GM21619 (cell line): ENCODE results near the gene SYCN.

ENCODE experiments used
- ATAC-seq: cut with Tn5 transposase; IDR thresholded peaks from one replicate; pipeline ENCODE4 v1.9.1; 2021; ENCODE audit not compliant: unreplicated experiment

SYCN gene

GRCh38 chr19:39173502-39173991 is 30.5 kb downstream of the SYCN start:
- no peak for ATAC-seq

DNA sequence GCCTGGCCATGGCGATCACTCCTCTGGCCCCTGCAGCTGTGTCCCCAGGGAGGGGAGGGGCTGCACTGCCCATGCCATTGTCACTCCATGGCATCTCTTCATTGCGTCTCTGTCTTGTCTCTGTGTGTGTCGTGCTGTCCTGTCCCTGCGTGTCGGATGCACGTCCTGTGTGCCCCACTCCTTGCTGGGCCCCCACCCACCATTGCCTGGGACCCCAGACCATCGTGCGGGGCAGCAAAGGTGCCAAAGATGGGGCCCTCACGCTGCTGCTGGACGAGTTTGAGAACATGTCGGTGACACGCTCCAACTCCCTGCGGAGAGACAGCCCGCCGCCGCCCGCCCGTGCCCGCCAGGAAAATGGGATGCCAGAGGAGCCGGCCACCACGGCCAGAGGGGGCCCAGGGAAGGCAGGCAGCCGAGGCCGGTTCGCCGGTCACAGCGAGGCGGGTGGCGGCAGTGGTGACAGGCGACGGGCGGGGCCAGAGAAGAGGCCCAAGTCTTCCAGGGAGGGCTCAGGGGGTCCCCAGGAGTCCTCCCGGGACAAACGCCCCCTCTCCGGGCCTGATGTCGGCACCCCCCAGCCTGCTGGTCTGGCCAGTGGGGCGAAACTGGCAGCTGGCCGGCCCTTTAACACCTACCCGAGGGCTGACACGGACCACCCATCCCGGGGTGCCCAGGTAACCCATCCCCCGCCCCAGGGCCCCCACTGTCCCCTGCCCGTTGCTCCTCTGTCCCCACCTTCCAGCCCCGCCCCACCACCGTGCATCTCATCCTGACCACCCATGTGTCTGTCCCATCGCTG is 31.2 kb downstream of the SYCN start:
- ATAC-seq = no peak

DNA sequence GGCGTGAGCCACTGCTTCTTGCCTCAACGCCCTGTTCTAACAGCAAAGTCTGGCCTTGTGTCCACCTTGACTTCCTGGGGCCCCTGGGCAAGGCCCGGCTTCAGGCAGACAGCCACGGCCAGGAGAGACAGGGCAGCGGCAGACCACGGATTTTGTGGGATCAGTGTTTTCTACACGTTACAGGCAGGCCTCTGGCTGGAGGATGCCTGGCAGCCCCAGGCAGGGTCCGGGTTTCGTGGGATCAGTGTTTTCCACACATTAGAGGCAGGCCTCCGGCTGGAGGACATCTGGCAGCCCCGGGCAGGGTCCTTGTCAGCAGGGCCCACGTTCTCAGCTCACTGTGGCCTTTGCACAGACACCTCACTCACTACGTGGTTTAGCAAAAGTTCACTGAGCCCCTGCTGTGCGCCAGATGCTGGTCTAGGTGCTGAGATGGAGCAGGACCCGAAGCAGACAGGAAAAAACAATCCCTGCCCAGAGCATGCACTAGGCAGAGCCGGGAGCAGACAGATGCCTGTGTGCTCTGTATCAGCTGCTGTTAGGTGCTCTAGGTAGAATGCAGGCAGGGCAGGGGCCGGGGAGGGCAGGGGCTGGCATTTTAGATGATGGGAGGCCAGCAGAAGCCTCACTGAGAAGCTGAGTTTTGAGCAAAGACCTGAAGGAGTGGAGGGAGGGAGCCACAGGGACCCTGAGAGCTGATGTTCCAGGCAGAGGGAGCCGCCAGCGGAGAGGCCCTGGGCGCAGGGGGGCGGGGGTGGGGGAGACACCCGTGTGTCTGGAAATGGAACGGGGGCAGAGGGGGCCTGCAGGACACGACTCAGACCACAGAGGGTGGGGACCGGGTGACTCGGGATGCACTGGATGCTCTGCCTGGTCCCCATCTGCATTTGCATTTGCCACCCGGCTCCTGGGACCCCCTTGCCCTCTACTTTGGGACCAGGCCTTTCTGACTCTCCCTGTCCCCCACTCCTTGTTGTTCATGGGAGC is 32.3 kb downstream of the SYCN start:
- no peak for ATAC-seq

DNA sequence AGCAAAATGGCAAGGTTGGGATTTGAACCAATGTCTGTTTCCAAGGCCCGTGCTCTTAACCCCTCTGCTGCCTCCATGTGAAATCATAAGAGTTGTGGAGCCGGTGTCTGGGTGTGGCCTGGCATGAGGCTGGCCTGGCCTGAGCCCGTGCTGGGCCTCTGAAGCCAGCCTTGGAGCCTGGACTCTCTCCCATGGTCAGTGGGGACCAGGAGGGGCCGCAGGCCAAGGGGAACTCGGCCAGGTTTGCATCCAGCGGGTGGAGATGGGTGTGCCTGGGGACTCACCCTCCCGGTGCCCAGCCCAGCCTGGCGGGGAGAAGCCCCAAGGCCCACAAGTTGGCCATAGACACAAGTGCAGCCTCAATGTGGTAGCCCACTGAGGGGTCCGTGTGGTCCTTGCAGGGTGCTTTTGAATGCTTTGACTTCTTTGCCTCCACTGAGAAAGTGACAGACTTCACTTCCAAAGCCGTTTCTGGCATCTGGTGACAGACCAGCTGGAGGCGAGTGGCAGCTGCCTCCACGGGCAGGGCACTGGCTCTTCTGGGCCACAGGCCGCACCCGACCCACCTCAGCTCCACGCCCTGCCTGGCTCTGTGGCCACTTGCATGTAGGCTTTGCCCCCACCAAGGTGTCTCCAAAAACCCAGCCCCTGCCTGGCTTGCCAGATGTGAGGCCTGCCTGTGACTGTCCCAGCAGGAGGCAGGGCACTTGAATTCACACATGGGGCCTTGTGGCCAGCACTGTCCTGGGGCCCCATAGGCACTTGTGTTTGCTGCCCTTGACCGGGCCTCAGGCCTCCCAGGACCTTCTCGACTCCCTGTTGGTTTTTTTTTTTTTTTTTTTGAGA is 33.5 kb downstream of the SYCN start:
- ATAC-seq = no peak

- ATAC-seq = no peak
Observed at GRCh38 chr19:39169143-39169810, 34.8 kb downstream of the SYCN start.

GRCh38 chr19:39168258-39169142 is 35.6 kb downstream of the SYCN start:
- ATAC-seq = no peak

- ATAC-seq = no peak
Observed at GRCh38 chr19:39167461-39168257, 36.4 kb downstream of the SYCN start.

DNA sequence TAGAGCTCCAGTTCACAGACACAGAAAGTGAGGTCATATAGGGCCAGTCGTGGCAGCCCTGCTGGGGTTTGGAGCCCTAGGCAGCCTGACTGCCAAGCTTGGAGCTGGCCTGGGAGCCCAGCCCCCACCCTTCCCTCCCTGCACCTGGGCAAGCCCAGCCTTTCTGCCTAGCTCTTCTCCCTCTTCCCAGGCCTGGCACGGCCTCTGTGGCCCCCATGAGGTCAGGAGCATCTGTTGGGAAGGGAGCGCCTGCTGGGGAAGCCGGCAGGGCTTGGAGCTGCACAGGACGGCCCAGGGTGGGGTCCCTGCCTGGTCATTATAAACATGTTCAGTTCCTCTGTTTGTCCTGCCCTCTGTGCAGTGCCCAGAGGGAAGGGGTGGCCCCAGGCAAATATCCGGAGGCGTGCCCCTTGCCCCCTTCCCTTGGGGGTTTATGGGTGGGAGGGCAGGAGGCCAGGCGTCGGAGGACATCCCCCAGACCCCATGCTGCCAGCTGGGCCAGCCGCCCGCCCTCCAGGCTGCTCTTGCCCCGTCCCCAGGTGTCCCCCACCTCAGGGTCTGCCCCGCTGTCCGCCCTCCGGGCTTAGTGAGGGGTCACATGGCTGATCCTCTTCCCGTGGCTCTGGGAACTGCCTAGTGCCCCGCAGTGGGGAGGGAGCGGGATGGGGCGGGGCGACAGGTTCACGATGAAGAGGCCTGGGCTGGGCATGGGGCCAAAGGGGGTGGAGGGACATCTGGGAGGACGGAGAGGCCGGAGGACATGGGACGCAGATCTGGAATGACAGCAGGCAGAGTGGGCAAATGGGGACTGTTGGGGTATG is 37.3 kb downstream of the SYCN start:
- ATAC-seq = no peak

DNA sequence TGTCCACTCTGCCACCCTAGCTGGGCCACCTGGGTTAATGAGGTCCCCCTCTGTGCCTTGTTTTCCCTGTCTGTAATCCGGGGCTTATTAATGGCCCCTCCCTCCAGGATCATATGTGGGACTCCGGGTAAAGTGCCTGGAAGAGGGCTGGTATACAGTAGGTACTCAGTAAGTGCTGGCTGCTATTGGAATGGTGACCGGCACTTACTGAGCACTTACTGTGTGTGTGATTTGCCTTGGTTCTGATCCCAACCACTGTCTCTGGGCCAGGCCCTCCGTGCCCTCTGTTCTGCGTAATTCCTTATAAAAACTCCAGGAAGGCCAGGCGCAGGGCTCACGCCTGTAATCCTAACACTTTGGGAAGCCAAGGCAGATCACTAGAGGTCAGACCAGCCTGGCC is 38.2 kb downstream of the SYCN start:
- ATAC-seq = no peak

- ATAC-seq = no peak
Observed at GRCh38 chr19:39164289-39164688, 39.8 kb downstream of the SYCN start.

DNA sequence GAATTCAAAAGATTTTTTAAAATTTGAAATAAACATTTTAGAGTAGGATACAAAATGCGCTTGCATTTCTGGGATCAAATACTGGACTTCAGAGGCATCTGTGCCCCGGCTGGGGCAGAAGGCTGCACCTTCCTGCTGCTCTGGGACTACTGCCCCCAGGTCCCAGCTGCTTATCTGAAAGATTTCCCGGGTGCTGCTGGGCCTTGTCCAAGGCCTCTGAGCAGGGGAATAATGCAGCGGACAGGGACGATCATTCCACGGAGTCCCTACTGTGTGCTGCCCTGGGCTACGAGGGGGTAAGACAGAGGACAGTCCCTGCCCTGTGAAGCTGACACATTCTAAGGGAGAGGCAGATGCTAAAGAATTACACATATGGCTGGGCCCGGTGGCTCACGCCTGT is 40.4 kb downstream of the SYCN start:
- ATAC-seq = no peak

DNA sequence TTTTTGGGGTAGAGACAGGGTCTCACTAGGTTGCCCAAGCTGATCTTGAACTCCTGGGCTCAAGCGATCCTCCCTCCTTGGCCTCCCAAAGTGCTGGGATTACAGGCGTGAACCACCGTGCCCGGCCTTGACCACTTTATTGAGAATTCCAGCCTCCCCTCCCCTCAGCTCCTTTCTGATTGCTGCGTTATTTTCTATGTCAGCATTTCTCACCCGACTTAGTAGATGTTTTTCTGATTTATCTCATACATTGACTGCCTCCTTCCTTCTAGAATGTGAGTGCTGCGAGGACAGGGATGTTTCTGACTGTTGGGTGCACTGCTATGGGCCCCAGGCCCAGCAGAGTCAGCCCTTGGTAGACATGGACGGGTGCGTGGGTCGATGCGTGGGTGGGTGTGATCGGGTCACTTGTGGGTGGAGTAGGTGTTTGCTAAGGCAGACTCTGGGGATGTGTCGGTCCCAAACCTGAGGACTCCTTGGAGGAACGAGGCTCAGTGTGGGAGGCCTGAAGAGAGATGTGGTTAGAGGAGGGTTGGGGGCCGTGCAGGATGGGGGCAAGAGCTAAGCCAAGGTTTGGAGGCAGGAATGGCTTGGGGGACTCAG is 41.5 kb downstream of the SYCN start:
- no peak for ATAC-seq

DNA sequence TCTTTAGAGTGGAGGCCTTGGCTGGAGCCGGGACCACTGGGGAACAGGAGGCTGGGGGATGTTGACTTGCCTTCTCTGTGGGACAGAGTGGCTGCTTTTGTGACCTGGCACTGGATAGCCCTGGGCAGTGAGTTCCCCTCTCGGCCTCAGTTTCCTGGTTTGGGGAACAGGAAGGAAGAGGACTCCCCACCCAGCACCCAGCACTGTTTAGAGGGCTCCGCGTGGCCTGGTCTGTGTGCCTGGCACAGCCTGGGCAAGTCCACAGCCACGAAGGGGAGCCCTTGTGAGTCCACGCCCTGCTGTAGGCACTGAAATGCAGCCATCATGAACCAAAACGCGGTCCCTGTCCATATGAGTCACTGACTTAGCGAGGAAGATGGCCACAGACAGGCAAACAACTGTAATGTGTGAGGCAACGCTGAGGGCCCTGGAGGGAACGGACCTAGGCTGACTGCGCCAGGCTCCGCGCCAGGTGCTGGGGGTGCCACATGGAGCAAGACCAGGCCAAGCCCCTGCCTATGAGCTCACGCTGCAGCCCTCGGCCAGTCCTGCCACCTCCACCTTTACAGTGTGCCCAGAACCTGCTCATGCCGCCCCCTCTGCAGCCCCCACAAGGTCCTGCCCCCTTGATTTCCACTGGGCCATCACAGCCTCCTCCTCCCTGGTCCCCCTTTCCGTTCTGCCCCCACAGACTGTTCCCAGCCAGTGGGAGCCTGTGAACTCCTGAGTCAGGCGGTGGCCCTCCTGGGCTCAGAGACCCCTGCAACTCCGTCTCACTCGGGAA is 43.0 kb downstream of the SYCN start:
- ATAC-seq = no peak

DNA sequence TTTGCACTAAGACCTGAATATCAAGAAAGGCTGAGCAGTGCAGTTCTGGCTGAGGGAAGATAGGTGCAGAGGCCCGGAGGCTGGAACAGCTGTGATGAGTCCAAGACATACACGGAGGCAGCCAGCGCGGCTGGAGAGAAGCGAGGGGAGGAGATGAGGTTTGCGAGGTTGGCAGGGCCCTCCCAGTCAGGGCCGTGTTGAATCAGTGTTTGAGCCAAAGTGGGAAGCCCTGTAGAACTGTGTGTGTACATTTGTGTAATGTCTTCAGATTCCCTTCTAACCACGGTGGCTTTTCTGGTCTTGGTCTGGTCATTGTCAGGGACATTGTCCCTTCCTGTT is 43.6 kb downstream of the SYCN start:
- ATAC-seq = no peak

DNA sequence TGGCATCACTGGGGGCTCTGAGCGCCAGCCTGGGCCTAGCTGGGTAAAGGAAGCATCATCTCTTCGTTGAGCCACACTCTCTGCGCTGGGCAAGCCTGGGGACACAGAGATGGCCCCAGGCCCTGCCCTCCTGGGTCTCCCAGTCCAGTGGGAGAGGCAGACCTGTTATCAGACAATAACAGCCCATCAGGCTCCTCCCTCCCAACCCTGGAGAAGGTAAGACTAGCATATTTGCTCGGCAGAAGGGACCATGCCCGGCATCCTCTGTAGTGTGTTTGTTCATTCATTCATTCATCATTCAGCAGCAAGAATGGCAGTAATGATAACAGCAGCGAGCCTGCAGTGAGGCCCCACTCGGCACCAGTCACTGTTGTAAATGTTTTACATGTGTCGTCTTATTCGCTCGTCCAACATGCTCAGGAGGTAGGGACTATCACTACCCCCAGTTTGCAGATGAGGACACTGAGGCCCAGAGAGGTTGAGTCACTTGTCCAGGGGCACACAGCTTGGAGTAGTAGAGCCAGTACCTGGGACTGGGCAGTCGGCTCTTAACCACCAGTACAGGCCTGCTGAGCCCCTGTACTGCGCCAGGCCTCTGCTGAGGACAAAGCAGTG is 45.3 kb downstream of the SYCN start:
- no peak for ATAC-seq

DNA sequence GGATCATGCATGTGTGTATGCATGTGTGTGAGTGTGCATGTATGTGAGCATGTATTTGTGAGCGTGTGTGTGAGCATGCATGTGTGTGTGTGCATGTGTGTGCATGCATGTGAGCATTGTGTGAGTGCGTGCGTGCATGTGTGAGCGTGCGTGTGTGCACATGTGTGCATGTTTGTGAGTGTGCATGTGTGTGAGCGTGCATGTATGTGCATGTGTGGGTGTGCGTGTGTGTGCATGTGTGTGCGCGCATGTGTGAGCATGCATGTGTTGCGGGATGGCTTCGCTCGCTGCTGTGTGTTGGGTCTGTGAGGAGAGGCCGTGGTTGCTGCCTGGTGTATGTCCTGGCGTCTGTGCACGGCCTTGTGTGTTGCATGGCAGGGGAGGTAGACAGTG is 46.1 kb downstream of the SYCN start:
- ATAC-seq = no peak
